ENCODE measurements around the gene HNRNPF. TPM values are rescaled to one million over a fixed set of nuclear protein-coding genes. Genes with fewer than 3 reads are reported as not detected.
A peak's percentile ranks its signal among the peaks of the same experiment; 100 is the strongest.
"Not testable (repeated sequence)": the region's sequence is repeated elsewhere in the genome, so short reads cannot be mapped to it uniquely, and the experiment has no call there.

Gene HNRNPF, protein sequence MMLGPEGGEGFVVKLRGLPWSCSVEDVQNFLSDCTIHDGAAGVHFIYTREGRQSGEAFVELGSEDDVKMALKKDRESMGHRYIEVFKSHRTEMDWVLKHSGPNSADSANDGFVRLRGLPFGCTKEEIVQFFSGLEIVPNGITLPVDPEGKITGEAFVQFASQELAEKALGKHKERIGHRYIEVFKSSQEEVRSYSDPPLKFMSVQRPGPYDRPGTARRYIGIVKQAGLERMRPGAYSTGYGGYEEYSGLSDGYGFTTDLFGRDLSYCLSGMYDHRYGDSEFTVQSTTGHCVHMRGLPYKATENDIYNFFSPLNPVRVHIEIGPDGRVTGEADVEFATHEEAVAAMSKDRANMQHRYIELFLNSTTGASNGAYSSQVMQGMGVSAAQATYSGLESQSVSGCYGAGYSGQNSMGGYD
- total RNA-seq: 100 to 1,000 TPM; 212 to 229 (median 227) TPM
- long read RNA-seq, donor 1, transcript HNRNPF-207 (4 exons, 2,676 nt): minor isoform, 38 of 395 reads
- long read RNA-seq, donor 1, transcript HNRNPF-204 (3 exons, 2,755 nt): minor isoform, 47 of 395 reads
- long read RNA-seq, donor 1, transcript HNRNPF-203 (4 exons, 2,617 nt): major isoform, 73 of 395 reads
- long read RNA-seq, donor 1, transcript HNRNPF-201 (4 exons, 2,186 nt): minor isoform, 17 of 395 reads
- long read RNA-seq, donor 1, partial matches to known transcripts: 1 of 395 reads
- long read RNA-seq, donor 1, other reads (novel, unspliced or antisense): 217 of 395 reads
- long read RNA-seq, donor 2, transcript HNRNPF-201 (4 exons, 2,186 nt): minor isoform, 11 of 256 reads
- long read RNA-seq, donor 2, transcript HNRNPF-203 (4 exons, 2,617 nt): major isoform, 66 of 256 reads
- long read RNA-seq, donor 2, transcript HNRNPF-204 (3 exons, 2,755 nt): minor isoform, 38 of 256 reads
- long read RNA-seq, donor 2, transcript HNRNPF-207 (4 exons, 2,676 nt): minor isoform, 34 of 256 reads
- long read RNA-seq, donor 2, partial matches to known transcripts: 0 of 256 reads
- long read RNA-seq, donor 2, other reads (novel, unspliced or antisense): 105 of 256 reads

DNA sequence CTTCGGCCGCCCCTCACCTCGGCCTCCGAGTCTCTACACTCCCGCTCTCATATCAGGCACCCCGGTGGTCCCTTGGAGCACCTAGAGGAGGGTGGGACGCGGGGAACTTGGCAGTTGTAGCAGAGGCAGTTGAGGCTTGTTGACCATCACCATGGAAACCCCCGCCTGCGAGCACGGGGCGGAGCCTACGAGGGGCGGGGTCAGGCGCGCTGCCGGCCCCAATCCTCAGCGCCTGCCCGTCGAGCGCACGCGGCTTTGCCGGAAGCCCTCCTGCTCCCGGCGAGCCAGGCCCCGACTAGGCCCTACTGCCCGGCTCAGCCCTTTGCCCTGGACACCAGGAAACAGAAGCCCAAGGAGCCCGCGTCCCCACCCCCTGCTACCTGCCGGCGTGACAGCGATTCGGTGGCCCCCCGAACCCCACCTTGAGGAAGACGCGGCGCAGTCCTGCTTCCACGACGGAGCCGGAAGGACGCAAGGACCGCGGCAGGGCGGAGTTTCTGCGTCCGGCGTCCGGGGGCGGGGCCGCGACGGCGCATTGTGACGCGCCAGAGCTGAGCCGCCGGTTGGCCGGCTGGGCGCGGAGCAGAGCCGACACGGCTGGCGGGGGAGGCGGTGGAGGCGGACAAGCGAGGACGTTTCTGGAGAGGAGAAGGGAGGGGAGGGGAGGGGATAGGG lies at the start of gene HNRNPF:
Gene HNRNPF (minus strand): TSS at position 477 of the 675 bp plus-strand sequence. CDS start 21,302 bp downstream, outside the sequence.
- DNase-seq (peak; percentile 94 to 97 (median 97)), ATAC-seq (peak; percentile 86)
- TF ChIP-seq, protein P1, sequence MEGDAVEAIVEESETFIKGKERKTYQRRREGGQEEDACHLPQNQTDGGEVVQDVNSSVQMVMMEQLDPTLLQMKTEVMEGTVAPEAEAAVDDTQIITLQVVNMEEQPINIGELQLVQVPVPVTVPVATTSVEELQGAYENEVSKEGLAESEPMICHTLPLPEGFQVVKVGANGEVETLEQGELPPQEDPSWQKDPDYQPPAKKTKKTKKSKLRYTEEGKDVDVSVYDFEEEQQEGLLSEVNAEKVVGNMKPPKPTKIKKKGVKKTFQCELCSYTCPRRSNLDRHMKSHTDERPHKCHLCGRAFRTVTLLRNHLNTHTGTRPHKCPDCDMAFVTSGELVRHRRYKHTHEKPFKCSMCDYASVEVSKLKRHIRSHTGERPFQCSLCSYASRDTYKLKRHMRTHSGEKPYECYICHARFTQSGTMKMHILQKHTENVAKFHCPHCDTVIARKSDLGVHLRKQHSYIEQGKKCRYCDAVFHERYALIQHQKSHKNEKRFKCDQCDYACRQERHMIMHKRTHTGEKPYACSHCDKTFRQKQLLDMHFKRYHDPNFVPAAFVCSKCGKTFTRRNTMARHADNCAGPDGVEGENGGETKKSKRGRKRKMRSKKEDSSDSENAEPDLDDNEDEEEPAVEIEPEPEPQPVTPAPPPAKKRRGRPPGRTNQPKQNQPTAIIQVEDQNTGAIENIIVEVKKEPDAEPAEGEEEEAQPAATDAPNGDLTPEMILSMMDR (IDR thresholded peaks at IDR 0.05): no peak
- H3K9me3 ChIP-seq: no peaks in the 10 kb centered on the region
- intact Hi-C loops (cut with DNase I, micrococcal nuclease): no loop called here
- H3K36me3 ChIP-seq (ENCODE audit: low read depth): no peaks in the 10 kb centered on the region
- H3K4me1 ChIP-seq (ENCODE audit: low read depth): peaks cover 27% of the 10 kb centered on the region
- peak within 1 kb of the TSS; percentile 78 for H3K4me3 ChIP-seq

GRCh38 chr10:43458227-43458626 lies 49.2 kb upstream of the HNRNPF start:
- ATAC-seq: no peak
- no peaks in the 10 kb centered on the region for H3K9me3 ChIP-seq

DNA sequence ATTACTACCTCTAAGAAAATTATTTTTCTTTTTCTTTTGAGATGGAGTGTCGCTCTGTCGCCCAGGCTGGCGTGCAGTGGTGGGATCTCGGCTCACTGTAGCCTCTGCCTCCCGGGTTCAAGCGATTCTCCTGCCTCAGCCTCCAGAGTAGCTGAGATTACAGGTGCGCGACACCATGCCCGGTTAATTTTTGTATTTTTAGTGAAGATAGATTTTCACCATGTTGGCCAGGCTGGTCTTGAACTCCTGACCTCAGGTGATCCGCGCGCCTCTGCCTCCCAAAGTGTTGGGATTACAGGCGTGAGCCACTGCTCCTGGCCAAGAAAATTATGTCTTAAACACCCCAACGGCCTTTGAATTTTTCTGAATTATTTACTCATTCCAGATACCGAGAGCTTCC lies 47.6 kb upstream of the HNRNPF start:
- ATAC-seq; DNase-seq; H3K9me3 ChIP-seq; H3K36me3 ChIP-seq (ENCODE audit: low read depth); H3K4me3 ChIP-seq; intact Hi-C loops (cut with DNase I, micrococcal nuclease): not testable (repeated sequence)
- peaks cover 11% of the 10 kb centered on the region for H3K4me1 ChIP-seq (ENCODE audit: low read depth)

More at GRCh38 chr10:43458227-43458626, 49.2 kb upstream of the HNRNPF start:
- intact Hi-C loops (cut with DNase I, micrococcal nuclease): no loop called here
- H3K4me3 ChIP-seq: no peak overlapping the region
- no peak for DNase-seq
- H3K36me3 ChIP-seq (ENCODE audit: low read depth): no peaks in the 10 kb centered on the region
- peaks cover 11% of the 10 kb centered on the region for H3K4me1 ChIP-seq (ENCODE audit: low read depth)
- TF ChIP-seq, protein P1 (IDR thresholded peaks at IDR 0.05): no peak

- H3K4me1 ChIP-seq (ENCODE audit: low read depth): peaks cover 11% of the 10 kb centered on the region
- H3K4me3 ChIP-seq; ATAC-seq; H3K9me3 ChIP-seq; intact Hi-C loops (cut with DNase I, micrococcal nuclease); H3K36me3 ChIP-seq (ENCODE audit: low read depth): not testable (repeated sequence)
- peak in 1 of 3 donors; percentile 13 for DNase-seq
Observed at GRCh38 chr10:43454025-43454424, 45.0 kb upstream of the HNRNPF start.

GRCh38 chr10:43453266-43453831 lies 44.4 kb upstream of the HNRNPF start:
- TF ChIP-seq, protein P1 (IDR thresholded peaks at IDR 0.05): no peak
- intact Hi-C loops (cut with DNase I, micrococcal nuclease): no loop called here
- H3K36me3 ChIP-seq (ENCODE audit: low read depth): no peaks in the 10 kb centered on the region
- ATAC-seq: no peak
- peaks cover 11% of the 10 kb centered on the region for H3K4me1 ChIP-seq (ENCODE audit: low read depth)
- no peaks in the 10 kb centered on the region for H3K9me3 ChIP-seq
- no peak overlapping the region for H3K4me3 ChIP-seq
- DNase-seq: no peak

All from mucosa of descending colon (tissue), 3 donors.